HT-29 (cell line): Measurements from ENCODE around the gene ABL2. TPM values are rescaled to one million over a fixed set of nuclear protein-coding genes. Genes with fewer than 3 reads are reported as not detected.
"Not testable (repeated sequence)": the region's sequence is repeated elsewhere in the genome, so short reads cannot be mapped to it uniquely, and the experiment has no call there.

Experiments
- DNase-seq: peaks from one replicate; pipeline ENCODE4 v3.0.0-alpha.2; 2015; ENCODE audit warnings: low spot score
- total RNA-seq: library from RNA; depleted of rRNA; stranded (reverse); fragments of >200 nt; shearing (Covaris generic); gene quantifications from 2 replicates; pipeline ENCODE4 v1.2.3, GENCODE V29; 2014; rRNA removed

The ABL2 gene
- total RNA-seq, result 2.5 and 4.5 TPM in 2 replicates

DNA sequence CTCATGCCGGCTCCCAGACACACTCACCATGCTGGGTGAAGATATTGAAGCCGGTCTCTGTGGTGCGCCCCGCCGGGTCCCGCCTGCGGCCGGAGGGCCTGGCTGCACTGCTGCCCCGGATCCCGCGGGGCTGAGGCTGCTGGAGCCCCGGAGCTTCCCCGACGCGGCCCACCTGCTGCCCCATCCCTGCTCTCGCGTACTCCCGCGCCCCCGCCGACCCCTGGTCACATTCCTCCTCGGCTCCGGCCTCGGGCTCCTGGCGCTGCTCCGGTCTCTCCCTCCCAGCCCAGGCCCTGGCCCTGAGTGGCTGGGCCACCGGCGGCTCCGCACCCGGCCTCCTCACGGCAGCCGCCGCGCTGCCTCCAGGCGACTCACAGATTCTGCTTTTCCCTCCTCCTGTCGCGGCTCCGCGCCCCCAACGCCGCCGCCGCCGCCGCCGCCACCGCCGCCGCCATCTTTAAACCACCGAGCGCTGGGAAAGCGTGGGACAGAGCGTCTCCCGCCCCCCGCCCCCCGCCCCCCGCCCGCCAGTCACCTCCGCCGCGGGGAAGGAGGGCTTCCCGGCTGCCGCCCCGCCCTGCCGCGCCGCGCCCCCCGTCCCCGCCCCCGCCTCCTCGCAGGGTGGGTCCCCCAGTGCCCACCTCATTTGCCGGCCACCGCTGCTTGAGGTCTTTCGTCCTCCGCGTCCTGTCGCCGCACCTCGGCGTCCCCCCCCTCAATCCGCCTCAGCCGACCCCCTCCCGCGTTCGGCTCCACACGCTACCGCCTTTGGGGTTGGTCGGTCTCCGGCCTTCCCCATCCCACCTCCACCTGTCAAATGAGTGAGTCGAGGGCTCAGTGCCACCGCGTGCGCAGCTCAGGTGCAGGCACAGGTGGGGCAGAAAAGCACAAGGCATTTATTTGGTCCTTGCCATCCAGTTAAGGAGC lies at the start of gene ABL2:
ABL2 (minus strand) TSS at position 464 of the 927 bp plus-strand sequence; CDS start at position 184, 280 bp downstream.
- peak; percentile 24 for DNase-seq

- no peak for DNase-seq
Observed at GRCh38 chr1:179278920-179279319, 49.4 kb upstream of the ABL2 start.

DNA sequence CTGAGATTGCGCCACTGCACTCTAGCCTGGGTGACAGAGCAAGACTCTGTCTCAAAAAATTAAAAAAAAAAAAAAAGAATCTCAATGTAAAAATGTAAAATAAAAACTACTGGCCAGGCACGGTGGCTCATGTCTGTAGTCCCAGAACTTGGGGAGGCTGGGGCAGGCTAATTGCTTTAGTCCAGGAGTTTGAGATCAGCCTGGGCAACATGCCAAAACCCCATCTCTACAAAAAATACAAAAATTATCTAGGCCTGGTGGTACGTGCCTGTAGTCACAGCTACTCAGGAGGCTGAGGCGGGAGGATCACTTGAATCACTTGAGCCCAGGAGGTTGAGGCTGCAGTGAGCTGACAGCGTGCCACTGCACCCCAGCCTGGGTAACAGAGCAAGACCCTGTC lies 44.9 kb upstream of the ABL2 start:
- not testable (repeated sequence) for DNase-seq

DNA sequence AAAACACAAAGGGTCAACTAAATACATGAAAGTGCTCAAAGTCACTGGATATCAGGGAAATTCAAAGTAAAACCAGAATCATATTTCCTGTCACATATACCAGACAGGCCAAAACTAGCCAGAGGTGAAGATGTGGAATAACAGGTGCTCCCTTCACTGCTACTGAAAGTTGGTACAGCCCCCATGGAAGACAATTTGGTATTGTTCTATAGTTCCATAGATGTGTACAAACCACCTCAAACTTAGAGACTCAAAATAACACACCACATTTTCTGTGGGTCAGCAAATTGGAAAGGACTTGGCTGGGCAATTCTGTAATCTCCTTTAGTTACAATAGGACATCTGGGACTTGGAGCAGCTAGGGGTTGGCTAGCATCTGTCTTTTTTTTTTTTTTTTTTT lies 39.6 kb upstream of the ABL2 start:
- no peak for DNase-seq

GRCh38 chr1:179264507-179264906 lies 35.0 kb upstream of the ABL2 start:
- no peak for DNase-seq

- DNase-seq, result no peak
Observed at GRCh38 chr1:179263121-179263520, 33.6 kb upstream of the ABL2 start.

GRCh38 chr1:179262183-179262582 lies 32.7 kb upstream of the ABL2 start:
- no peak for DNase-seq

- no peak for DNase-seq
Observed at GRCh38 chr1:179253286-179253972, 24.0 kb upstream of the ABL2 start.

DNA sequence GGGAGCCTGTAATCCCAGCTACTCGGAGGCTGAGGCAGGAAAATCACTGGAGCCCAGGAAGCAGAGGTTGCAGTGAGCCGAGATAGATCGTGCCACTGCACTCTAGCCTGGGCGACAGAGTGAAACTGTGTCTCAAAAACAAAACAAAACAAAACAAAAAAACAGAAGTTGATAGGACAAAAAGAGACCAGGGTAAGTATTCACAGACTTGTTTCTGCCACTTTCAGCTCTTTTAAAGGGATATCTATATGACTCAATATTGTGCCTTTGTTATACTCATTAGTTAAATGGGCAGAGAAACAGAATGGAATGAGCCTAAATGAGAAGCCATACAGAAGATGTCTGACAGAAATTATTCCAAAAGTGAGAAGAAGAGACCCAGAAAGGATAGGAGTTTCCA lies 23.1 kb upstream of the ABL2 start:
- no peak for DNase-seq

DNA sequence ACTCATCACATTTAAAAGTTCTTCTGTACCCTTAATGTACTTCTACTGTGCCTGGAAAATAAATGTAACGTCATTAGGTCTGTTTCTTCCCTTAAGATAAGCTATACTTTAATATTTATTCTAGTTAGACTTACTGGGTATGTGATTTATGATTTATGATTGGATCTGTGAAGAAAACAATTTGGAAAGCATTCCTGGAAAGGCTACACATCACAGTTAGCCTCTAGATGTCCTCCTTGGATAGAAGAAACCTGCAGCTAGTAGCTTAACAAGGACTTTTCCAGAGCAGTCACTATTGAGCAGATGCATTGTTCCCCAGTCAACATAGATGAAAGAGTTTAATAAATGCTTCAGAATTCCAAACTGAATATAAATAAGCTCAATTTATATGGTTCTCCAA lies 22.2 kb upstream of the ABL2 start:
- peak; percentile 61 for DNase-seq

- no peak for DNase-seq
Observed at GRCh38 chr1:179247923-179248322, 18.4 kb upstream of the ABL2 start.

DNA sequence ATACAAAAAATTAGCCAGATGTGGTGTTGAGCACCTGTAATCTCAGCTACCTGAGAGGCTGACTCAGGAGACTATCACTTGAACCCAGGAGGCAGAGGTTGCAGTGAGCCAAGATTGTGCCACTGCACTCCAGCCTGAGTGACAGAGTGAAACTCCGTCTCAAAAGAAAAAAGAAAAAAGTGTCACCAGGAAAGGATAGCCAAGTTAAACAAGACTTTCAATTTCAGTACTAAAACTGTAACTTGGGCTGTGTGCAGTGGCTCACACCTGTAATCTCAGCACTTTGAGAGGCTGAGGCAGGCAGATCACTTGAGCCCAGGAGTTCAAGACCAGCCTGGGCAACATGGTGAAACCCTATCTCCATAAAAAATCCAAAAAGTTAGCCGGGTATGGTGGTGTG lies 15.9 kb upstream of the ABL2 start:
- not testable (repeated sequence) for DNase-seq

GRCh38 chr1:179241530-179242097 lies 12.1 kb upstream of the ABL2 start:
- no peak for DNase-seq

DNA sequence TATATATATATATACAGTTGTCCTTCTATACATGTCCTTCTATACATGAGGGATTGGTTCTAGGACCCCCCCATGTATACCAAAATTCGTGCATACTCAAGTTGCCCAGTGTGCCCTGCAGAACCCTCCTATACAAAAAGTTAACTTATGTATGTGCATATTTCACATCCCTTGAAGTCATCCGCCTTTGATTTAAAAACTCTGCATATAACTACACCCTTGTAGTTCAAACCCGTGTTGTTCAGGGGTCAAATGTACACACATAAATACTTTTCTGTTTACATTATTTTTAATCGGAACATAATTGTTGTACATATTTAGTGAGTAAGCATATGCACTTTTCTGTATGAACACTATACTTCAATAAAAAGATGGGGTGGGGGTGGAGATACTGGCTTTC lies 7.7 kb upstream of the ABL2 start:
- no peak for DNase-seq

DNA sequence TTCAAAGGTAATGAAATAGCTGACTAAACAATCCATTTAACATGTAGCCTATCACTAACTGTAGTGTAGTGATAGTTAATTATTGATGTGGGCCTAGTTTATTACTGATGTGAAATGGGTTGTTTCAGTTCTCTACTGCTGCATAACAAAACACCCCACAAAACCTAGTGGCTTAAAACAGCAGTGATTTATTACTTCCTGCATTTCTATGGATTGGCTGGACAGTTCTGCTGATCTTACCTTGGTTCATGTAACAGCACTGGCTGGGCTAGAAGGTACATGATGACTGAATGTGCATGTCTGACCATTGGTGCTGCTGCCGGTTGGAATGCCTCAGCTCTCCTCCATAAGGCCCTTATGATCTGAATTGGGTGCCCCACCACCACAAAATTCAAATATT lies 5.4 kb upstream of the ABL2 start:
- DNase-seq, result no peak

DNA sequence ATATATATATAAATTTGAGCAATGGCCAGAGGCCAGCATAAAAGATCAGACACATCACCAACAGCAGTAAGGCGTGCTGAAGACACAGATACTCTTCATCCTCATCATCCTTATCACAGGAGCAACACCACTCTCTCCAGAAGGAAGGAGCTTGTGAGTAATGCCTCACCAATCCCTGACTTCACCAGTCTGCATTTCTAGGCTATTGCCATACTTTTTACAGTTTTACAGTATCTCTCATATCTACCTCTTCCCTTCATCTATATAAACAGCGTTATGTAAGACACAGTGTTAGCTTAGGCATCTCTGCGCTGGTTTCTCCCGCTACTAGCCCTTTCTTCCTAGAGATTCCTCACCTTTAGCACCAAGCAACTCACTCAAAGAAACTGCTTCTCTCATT lies 2.4 kb upstream of the ABL2 start:
- DNase-seq, result no peak

GRCh38 chr1:179230721-179231120 lies 1.2 kb upstream of the ABL2 start:
- no peak for DNase-seq

DNA sequence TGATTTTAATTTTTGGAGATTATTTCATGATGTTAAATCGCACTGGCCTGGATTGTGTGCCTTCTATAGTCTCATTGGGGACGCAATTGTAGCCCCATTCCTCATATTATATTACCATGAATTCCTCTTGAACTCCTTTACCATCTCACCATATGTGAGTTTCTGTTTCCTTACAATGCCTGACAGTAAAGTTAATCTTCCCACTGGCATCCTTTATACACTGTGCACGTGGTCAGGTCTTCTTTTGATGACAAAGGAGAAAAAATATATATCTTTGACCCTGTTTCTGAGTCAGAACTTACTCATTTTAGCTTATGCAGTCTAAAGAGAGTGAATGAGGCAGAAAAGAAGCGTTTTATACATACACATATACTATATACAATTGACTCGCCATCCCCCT lies 774 bp upstream of the ABL2 start:
- peak; percentile 9 for DNase-seq

DNA sequence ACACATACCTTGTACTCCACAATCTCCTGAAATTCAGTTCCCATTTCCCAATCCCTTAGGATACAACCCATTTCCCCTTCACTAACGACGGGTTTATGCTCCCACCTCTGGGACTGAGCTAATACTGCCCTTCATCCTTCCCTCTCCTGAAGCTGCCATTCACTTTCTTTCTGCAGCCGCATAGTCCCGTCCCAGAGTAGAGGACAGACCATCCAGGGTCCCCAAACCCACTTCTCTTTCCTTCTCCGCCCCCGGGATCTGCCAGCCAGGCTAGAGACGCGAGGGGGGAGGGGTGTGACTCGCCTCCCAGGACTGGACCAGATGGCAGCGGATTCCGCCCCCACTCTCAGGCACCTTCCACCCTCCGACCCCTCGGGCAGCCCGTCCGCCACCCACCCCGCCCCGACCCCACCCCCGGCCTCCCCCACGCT lies 679 bp downstream of the ABL2 start:
- peak; percentile 15 for DNase-seq

- no peak for DNase-seq
Observed at GRCh38 chr1:179226738-179227137, 2.7 kb downstream of the ABL2 start.

GRCh38 chr1:179224466-179224865 lies 5.0 kb downstream of the ABL2 start:
- not testable (repeated sequence) for DNase-seq

DNA sequence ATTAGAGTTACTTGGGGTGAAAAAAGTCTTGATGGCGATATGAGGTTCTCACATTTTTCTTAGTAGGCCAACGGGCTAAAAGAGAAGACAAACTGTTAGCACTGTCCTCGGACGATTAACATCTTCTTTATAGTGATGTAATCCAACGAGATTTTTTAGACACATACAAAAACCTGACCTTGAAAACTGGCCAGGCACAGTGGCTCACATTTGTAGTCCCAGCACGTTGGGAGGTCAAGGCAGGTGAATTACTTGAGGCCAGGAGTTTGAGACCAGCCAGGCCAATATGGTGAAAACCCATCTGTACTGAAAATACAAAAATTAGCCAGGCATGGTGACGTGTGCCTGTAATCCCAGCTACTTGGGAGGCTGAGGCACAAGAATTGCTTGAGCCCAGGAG lies 8.4 kb downstream of the ABL2 start:
- not testable (repeated sequence) for DNase-seq
